ENCODE data around the gene SNX21. TPM values are rescaled to one million over a fixed set of nuclear protein-coding genes. Genes with fewer than 3 reads are reported as not detected.

Gene SNX21
- total and polyA plus RNA-seq, 9 of the 15 experiments (the other 6 are each of a cell fraction or from before 2014, with no cell fraction given): 0.10 to 1.2 (median 0.42) TPM

DNA sequence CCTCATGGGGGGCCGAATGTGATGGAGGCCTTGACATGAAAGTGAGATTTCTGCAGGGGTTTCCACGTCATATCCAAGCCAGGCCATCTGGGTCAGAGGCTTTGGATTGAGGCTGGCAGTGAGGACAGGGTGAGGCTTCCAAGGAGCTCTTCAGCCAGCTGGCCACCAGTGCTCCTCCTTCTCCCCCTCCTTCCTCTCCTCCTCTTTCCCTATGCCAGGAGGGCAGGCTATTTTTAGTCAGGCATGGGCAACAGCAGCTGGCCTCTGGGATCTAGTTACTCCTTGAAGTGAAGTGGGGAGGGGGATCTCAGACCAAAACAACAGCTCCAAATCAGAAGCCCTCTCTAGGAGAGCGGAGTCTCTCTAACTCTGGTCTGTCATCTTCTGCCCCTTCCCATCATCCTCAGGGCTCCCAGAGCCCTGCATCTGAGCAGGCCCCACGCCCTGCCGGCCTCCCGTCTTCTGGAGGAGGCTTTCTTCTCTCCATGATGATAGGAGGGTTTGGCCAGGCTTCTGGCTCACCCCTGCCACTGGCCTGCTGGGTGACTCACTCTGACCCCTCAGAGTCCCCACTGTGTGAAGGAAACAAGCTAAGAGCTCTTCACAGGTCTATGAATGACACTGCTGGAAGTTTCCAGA, 7.1 kb upstream of the SNX21 start (continued):
- TF ChIP-seq, protein P1, sequence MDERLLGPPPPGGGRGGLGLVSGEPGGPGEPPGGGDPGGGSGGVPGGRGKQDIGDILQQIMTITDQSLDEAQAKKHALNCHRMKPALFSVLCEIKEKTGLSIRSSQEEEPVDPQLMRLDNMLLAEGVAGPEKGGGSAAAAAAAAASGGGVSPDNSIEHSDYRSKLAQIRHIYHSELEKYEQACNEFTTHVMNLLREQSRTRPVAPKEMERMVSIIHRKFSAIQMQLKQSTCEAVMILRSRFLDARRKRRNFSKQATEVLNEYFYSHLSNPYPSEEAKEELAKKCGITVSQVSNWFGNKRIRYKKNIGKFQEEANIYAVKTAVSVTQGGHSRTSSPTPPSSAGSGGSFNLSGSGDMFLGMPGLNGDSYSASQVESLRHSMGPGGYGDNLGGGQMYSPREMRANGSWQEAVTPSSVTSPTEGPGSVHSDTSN (CRISPR knock-in tag; IDR thresholded peaks at IDR 0.05; ENCODE audit: low read depth): no peak
- TF ChIP-seq, protein P1 (tag; conservative IDR thresholded peaks at IDR 0.05; ENCODE audit: low read depth): no peak
- TF ChIP-seq FOXM1 (IDR thresholded peaks at IDR 0.05; ENCODE audit: low read depth) (no peak), FOXM1 (CRISPR knock-in tag; IDR thresholded peaks at IDR 0.05; ENCODE audit: low read depth) (no peak), JUN (IDR thresholded peaks at IDR 0.05; ENCODE audit: borderline replicate concordance, low read depth, low read length) (0 out of 2 replicates have a peak, but pooled peaks have one; percentile 5), JUN (CRISPR knock-in tag; IDR thresholded peaks at IDR 0.05; ENCODE audit: borderline replicate concordance) (no peak), ETS2 (tag; IDR thresholded peaks at IDR 0.05; ENCODE audit: borderline replicate concordance, poor library complexity, severe bottlenecking) (no peak), RB1 (IDR thresholded peaks at IDR 0.05; ENCODE audit: low read depth) (no peak), TEAD1 (CRISPR knock-in tag; IDR thresholded peaks at IDR 0.05) (no peak), ZNF785 (CRISPR knock-in tag; IDR thresholded peaks at IDR 0.05) (no peak), MYBL2 (IDR thresholded peaks at IDR 0.05; ENCODE audit: low read depth) (no peak), MYBL2 (CRISPR knock-in tag; IDR thresholded peaks at IDR 0.05; ENCODE audit: borderline replicate concordance) (no peak), RHOXF2B (CRISPR knock-in tag; conservative IDR thresholded peaks at IDR 0.05) (no peak), SETDB1 (IDR thresholded peaks at IDR 0.05; ENCODE audit: low read length) (no peak)
- TF ChIP-seq, protein P2, sequence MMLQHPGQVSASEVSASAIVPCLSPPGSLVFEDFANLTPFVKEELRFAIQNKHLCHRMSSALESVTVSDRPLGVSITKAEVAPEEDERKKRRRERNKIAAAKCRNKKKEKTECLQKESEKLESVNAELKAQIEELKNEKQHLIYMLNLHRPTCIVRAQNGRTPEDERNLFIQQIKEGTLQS (IDR thresholded peaks at IDR 0.05): peak; percentile 60
- TF ChIP-seq, protein P2 (CRISPR knock-in tag; conservative IDR thresholded peaks at IDR 0.05): no peak
- TF ChIP-seq, protein P3, sequence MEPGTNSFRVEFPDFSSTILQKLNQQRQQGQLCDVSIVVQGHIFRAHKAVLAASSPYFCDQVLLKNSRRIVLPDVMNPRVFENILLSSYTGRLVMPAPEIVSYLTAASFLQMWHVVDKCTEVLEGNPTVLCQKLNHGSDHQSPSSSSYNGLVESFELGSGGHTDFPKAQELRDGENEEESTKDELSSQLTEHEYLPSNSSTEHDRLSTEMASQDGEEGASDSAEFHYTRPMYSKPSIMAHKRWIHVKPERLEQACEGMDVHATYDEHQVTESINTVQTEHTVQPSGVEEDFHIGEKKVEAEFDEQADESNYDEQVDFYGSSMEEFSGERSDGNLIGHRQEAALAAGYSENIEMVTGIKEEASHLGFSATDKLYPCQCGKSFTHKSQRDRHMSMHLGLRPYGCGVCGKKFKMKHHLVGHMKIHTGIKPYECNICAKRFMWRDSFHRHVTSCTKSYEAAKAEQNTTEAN (CRISPR knock-in tag; IDR thresholded peaks at IDR 0.05): no peak
- TF ChIP-seq, protein P4, sequence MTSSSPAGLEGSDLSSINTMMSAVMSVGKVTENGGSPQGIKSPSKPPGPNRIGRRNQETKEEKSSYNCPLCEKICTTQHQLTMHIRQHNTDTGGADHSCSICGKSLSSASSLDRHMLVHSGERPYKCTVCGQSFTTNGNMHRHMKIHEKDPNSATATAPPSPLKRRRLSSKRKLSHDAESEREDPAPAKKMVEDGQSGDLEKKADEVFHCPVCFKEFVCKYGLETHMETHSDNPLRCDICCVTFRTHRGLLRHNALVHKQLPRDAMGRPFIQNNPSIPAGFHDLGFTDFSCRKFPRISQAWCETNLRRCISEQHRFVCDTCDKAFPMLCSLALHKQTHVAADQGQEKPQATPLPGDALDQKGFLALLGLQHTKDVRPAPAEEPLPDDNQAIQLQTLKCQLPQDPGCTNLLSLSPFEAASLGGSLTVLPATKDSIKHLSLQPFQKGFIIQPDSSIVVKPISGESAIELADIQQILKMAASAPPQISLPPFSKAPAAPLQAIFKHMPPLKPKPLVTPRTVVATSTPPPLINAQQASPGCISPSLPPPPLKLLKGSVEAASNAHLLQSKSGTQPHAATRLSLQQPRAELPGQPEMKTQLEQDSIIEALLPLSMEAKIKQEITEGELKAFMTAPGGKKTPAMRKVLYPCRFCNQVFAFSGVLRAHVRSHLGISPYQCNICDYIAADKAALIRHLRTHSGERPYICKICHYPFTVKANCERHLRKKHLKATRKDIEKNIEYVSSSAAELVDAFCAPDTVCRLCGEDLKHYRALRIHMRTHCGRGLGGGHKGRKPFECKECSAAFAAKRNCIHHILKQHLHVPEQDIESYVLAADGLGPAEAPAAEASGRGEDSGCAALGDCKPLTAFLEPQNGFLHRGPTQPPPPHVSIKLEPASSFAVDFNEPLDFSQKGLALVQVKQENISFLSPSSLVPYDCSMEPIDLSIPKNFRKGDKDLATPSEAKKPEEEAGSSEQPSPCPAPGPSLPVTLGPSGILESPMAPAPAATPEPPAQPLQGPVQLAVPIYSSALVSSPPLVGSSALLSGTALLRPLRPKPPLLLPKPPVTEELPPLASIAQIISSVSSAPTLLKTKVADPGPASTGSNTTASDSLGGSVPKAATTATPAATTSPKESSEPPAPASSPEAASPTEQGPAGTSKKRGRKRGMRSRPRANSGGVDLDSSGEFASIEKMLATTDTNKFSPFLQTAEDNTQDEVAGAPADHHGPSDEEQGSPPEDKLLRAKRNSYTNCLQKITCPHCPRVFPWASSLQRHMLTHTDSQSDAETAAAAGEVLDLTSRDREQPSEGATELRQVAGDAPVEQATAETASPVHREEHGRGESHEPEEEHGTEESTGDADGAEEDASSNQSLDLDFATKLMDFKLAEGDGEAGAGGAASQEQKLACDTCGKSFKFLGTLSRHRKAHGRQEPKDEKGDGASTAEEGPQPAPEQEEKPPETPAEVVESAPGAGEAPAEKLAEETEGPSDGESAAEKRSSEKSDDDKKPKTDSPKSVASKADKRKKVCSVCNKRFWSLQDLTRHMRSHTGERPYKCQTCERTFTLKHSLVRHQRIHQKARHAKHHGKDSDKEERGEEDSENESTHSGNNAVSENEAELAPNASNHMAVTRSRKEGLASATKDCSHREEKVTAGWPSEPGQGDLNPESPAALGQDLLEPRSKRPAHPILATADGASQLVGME (CRISPR knock-in tag; IDR thresholded peaks at IDR 0.05): no peak
